HL-60 (cell line): Measurements from ENCODE around the gene PNMA8C.

Experiments
- DNase-seq, 2 experiments: peaks; one replicate each; pipeline ENCODE4 v3.0.0-alpha.2; 2010 to 2020; ENCODE audit warnings: low read depth in 1 of 2, low spot score in 1 of 2
- H3K27ac ChIP-seq: fragments of 250-450 bp; sonication (Bioruptor Pico); replicated peaks from 2 replicates; pipeline ENCODE4 v1.5.1; 2020; ENCODE audit warnings: mild to moderate bottlenecking, moderate library complexity
- H3K27me3 ChIP-seq: fragments of 250-450 bp; sonication (Bioruptor Pico); 2 replicates; pipeline ENCODE4 v1.5.1; 2021; ENCODE audit warnings: mild to moderate bottlenecking, moderate library complexity; ENCODE audit not compliant: insufficient read depth, poor library complexity, severe bottlenecking
- H3K4me3 ChIP-seq: replicated peaks from 2 replicates; pipeline ENCODE4 v1.5.1; 2011; ENCODE audit warnings: mild to moderate bottlenecking, control low read depth, low read length; ENCODE audit not compliant: insufficient read depth
- CTCF ChIP-seq: IDR thresholded peaks from one replicate; pipeline ENCODE4 v1.5.1; 2011; ENCODE audit warnings: low read length, control low read depth, inconsistent platforms; ENCODE audit not compliant: insufficient read depth
- GABPA ChIP-seq: IDR thresholded peaks from 2 replicates; pipeline ENCODE4 v1.6.1; 2012; ENCODE audit warnings: low read depth
- POLR2AphosphoS5 ChIP-seq: IDR thresholded peaks from 2 replicates; pipeline ENCODE4 v1.6.1; 2012; ENCODE audit warnings: low read depth
- REST ChIP-seq: IDR thresholded peaks from 2 replicates; pipeline ENCODE4 v1.6.1; 2012; ENCODE audit warnings: low read depth; ENCODE audit not compliant: insufficient replicate concordance
- SPI1 ChIP-seq: IDR thresholded peaks from 2 replicates; pipeline ENCODE4 v1.6.1; 2012; ENCODE audit warnings: low read depth, mild to moderate bottlenecking, borderline replicate concordance

Gene PNMA8C

GRCh38 chr19:46426506-46427162 is 2.1 kb downstream of the PNMA8C start:
- TF ChIP-seq POLR2AphosphoS5 (no peak), REST (no peak), CTCF (no peak)
- DNase-seq, result no peak
- Histone ChIP-seq H3K27me3 (peaks cover 32% of the 10 kb centered on the region), H3K27ac (no peak overlapping the region), H3K4me3 (no peak overlapping the region)

GRCh38 chr19:46426035-46426505 is 2.7 kb downstream of the PNMA8C start:
- no peak overlapping the region for H3K4me3 ChIP-seq
- no peak overlapping the region for H3K27ac ChIP-seq
- peaks cover 32% of the 10 kb centered on the region for H3K27me3 ChIP-seq

GRCh38 chr19:46423188-46423587 is 5.5 kb downstream of the PNMA8C start:
- Histone ChIP-seq H3K27me3 (peaks cover 23% of the 10 kb centered on the region), H3K4me3 (no peak overlapping the region), H3K27ac (no peak overlapping the region)
- no peak for DNase-seq
- no peak for TF ChIP-seq CTCF
- TF ChIP-seq REST, result no peak

More at GRCh38 chr19:46426035-46426505, 2.7 kb downstream of the PNMA8C start:
- TF ChIP-seq REST, result no peak
- TF ChIP-seq POLR2AphosphoS5, result no peak
- no peak for TF ChIP-seq GABPA
- TF ChIP-seq SPI1, result no peak
- TF ChIP-seq CTCF, result no peak
- no peak for DNase-seq
